Esophagus (tissue), 2 donors: Measurements from ENCODE around the gene AIFM3. TPM values are rescaled to one million over a fixed set of nuclear protein-coding genes. Genes with fewer than 3 reads are reported as not detected.

Experiments
- H3K27ac ChIP-seq, 2 donors: one replicate each; pipeline ENCODE4 v1.5.1; 2013; ENCODE audit warnings: low read depth in 2 of 2, mild to moderate bottlenecking in 2 of 2, inconsistent platforms in 1 of 2, low read length in 1 of 2, moderate library complexity in 1 of 2
- H3K27me3 ChIP-seq, 2 donors: one replicate each; pipeline ENCODE4 v1.6.1; 2013; ENCODE audit warnings: low read length in 2 of 2, control low read depth in 1 of 2, mild to moderate bottlenecking in 1 of 2; ENCODE audit not compliant: insufficient read depth in 2 of 2, control insufficient read depth in 1 of 2
- H3K36me3 ChIP-seq, 2 donors: one replicate each; pipeline ENCODE4 v1.6.1; 2013; ENCODE audit warnings: low read length in 1 of 2; ENCODE audit not compliant: control insufficient read depth in 2 of 2, insufficient read depth in 2 of 2
- H3K4me1 ChIP-seq, 2 donors: one replicate each; pipeline ENCODE4 v1.6.1; 2013; ENCODE audit warnings: low read length in 1 of 2; ENCODE audit not compliant: control insufficient read depth in 2 of 2, insufficient read depth in 2 of 2
- H3K4me3 ChIP-seq, 2 donors: one replicate each; pipeline ENCODE4 v1.5.1; 2013; ENCODE audit warnings: low read length in 2 of 2, mild to moderate bottlenecking in 2 of 2, low read depth in 1 of 2, moderate library complexity in 1 of 2
- H3K9me3 ChIP-seq, 2 donors: one replicate each; pipeline ENCODE4 v1.6.1; 2013; ENCODE audit warnings: mild to moderate bottlenecking in 2 of 2, low read depth in 1 of 2, low read length in 1 of 2, moderate library complexity in 1 of 2; ENCODE audit not compliant: control insufficient read depth in 2 of 2, insufficient read depth in 1 of 2
- WGBS, 2 donors: extraction: QIAGEN DNeasy Blood & Tissue Kit; methylation state at CpG; one replicate each; pipeline ENCODE4 v1.1.7; 2013; 5-methylcytosine and 5-hydroxymethylcytosine counted together
- polyA plus RNA-seq, 2 donors: library from polyadenylated mRNA; stranded (reverse); fragments of 200-250 nt; gene quantifications; one replicate each; pipeline ENCODE4 v1.2.3, GENCODE V29; 2013
- donor health status: healthy with polysubstance abuse.
- donor health status: Bipolar disorder and iron deficiency.

The AIFM3 gene, protein sequence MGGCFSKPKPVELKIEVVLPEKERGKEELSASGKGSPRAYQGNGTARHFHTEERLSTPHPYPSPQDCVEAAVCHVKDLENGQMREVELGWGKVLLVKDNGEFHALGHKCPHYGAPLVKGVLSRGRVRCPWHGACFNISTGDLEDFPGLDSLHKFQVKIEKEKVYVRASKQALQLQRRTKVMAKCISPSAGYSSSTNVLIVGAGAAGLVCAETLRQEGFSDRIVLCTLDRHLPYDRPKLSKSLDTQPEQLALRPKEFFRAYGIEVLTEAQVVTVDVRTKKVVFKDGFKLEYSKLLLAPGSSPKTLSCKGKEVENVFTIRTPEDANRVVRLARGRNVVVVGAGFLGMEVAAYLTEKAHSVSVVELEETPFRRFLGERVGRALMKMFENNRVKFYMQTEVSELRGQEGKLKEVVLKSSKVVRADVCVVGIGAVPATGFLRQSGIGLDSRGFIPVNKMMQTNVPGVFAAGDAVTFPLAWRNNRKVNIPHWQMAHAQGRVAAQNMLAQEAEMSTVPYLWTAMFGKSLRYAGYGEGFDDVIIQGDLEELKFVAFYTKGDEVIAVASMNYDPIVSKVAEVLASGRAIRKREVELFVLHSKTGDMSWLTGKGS
- polyA plus RNA-seq, result 1 to 10 TPM; 1.1 to 1.7 TPM

DNA sequence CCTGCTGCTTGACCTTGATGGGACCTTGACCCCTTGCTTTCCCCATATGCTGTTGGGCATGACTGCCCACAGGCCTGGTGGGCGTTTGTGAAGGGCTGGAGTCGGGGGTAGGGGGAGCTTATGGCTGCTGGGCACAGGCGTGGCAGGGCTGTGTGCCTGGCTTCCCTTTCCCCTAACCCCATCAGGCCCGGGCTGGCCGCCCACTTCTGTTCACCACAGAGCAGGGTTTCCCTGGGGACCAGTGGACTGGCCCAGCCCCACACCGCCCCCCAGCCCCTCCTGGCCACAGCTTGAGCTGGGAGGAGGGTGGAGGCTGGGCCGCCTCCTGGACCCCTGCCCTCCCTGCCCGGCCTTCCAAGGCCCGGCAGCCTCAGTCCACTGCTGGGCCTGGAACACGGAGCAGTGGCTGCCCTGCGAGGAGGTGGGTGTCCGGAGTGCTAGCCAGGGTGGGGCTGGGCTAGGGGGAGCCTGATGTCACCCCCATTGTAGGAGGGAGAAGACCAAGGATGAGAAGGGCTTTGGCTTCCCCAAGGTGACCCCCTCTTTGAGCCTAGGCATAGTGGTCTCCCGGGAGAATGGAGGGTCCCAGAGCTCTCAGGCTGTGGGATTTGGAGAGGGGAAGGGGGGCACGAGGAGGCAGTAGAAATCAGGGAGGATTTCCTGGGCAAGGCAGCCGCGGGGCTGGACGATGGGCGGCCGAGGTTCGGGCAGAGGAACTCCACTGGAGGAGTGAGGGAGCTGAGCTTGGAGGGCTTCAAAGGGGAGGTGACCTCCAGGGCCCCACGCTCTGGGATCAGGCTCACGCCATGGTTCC is at the start of gene AIFM3:
TSS of gene AIFM3 (plus strand) at position 373 of the 814 bp plus-strand sequence. CDS start 690 bp downstream, outside the sequence.
- peaks cover 0 to 9% of the 10 kb centered on the region in 2 donors for H3K4me1 ChIP-seq
- no peaks in the 10 kb centered on the region for H3K36me3 ChIP-seq
- no peak within 1 kb of the TSS for H3K4me3 ChIP-seq
- no peaks in the 10 kb centered on the region for H3K9me3 ChIP-seq
- H3K27ac ChIP-seq, result no peak within 1 kb of the TSS
- WGBS, 2 donors, result 62 to 65% methylated on average over 21 to 22 of the region's 22 CpGs
- no peaks in the 10 kb centered on the region for H3K27me3 ChIP-seq

DNA sequence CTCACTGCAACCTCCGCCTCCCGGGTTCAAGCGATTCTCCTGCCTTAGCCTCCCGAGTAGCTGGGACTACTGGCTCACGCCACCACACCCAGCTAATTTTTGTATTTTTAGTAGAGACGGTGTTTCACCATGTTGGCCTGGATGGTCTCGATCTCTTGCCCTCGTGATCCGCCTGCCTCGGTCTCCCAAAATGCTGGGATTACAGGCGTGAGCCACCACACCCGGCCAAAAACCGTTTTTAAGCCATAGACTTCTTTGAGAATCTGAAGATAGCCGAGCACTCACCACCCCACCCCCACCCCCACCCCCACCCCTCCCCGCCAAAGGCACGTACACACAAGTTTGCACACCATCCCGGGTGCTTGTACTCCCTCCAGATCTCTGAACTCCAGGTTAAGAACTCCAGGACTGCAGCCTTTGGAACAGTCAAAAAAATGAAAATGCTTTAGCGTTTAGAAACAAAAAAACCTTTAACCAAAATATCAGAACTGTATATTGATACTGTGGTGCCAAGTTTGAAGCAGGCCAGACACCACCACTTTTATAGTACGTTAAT is 48.3 kb upstream of the AIFM3 start:
- H3K4me1 ChIP-seq, result peaks cover 2 to 3% of the 10 kb centered on the region in 2 donors
- H3K27ac ChIP-seq, result peak overlapping the region; percentile 41 to 53
- no peaks in the 10 kb centered on the region for H3K36me3 ChIP-seq
- H3K27me3 ChIP-seq, result no peaks in the 10 kb centered on the region
- no peaks in the 10 kb centered on the region for H3K9me3 ChIP-seq
- 1% methylated on average over 18 to 19 of the region's 19 CpGs for WGBS, 2 donors
- H3K4me3 ChIP-seq, result peak overlapping the region; percentile 96 to 100

DNA sequence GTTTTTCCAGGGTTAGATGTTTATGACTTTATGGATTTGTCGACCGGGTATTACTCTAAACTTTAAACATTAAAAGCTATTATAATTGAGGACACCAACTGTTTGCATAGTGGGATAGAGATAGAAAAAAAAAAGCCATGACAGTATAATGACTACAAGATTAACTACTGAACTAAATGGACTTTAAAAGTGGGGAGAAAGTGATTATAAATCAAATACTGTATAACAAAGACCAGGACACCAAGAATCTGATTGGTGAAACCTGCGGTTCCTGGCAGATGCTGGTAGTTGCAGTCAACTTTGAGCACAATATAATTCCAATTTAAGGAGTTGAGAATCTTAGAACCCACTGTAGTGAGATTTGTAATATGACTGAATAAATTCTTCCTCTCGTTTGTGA is 47.3 kb upstream of the AIFM3 start:
- peak overlapping the region in 1 of 2 donors; percentile 96 for H3K4me3 ChIP-seq
- H3K27me3 ChIP-seq, result no peaks in the 10 kb centered on the region
- H3K9me3 ChIP-seq, result no peaks in the 10 kb centered on the region
- no peaks in the 10 kb centered on the region for H3K36me3 ChIP-seq
- H3K27ac ChIP-seq, result no peak overlapping the region
- peaks cover 2 to 3% of the 10 kb centered on the region in 2 donors for H3K4me1 ChIP-seq
- 5 to 6% methylated on average over 4 of the region's 4 CpGs for WGBS, 2 donors

DNA sequence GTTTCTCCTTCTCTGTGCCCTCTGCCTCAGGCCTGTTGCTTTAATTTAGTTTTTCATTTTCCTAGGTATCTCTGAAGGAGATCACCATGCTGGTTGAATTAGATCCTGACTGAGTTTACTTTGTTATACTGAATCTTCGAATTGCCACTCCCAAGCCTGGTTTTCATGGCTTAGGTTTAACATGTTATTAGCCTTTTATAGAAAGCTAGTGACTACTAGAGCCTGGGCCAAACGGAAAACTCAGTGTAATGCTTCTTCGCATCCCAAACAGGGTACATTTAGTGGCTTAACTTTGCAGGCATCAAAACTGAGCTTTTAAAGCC is 46.2 kb upstream of the AIFM3 start:
- H3K27me3 ChIP-seq, result no peaks in the 10 kb centered on the region
- H3K9me3 ChIP-seq, result no peaks in the 10 kb centered on the region
- WGBS, 2 donors, result 29 to 36% methylated on average over 3 of the region's 3 CpGs
- H3K4me1 ChIP-seq, result peaks cover 2 to 3% of the 10 kb centered on the region in 2 donors
- no peaks in the 10 kb centered on the region for H3K36me3 ChIP-seq
- H3K4me3 ChIP-seq, result peak overlapping the region; percentile 16 to 96
- H3K27ac ChIP-seq, result peak overlapping the region; percentile 30 to 56

DNA sequence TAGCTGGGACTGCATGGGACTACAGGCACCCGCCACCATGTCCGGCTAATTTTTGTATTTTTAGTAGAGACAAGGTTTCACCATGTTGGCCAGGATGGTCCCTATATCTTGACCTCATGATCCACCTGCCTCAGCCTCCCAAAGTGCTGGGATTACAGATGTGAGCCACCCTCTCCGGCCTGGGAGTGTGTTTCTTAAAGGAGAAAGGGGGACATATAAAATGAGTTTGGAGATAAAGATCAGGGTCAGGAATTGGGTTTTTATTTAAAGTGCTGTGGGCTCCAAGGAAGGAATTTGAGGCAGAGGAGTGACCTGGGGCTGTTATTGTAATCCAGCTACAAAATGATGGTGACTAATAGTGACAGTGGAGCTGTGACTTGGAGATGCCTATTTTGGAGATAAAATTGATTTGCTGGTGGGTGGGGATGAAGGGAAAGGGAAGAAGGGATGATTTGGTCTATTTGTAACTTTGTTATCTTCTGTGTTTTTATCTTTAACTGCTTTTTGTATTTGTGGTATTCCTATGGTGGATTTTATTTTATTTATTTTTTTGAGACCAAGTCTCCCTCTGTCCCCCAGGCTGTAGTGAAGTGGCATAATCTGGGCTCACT is 44.8 kb upstream of the AIFM3 start:
- H3K4me3 ChIP-seq, result no peak overlapping the region
- no peaks in the 10 kb centered on the region for H3K36me3 ChIP-seq
- no peaks in the 10 kb centered on the region for H3K27me3 ChIP-seq
- H3K9me3 ChIP-seq, result no peaks in the 10 kb centered on the region
- peaks cover 2 to 7% of the 10 kb centered on the region in 2 donors for H3K4me1 ChIP-seq
- no peak overlapping the region for H3K27ac ChIP-seq
- 79 to 83% methylated on average over 3 of the region's 3 CpGs for WGBS, 2 donors

DNA sequence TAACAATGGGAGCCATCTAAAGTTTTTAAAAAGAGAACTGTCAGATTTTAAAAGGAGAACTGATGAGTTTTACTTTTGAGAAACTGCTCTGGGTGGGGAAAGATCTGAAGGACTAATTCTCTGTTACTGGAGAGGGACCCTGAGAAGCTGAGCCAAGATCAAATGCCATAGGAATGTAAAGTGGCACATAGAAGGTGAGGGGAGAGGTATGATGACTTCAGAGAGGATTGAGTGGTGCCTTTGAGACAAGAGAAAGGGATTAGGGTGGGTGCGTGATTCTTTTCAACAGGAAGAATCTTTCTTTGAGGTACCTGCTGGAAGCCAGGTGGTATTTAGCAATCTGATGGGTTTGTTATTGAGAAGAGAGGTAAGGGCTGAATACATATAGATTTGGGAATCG is 40.8 kb upstream of the AIFM3 start:
- no peaks in the 10 kb centered on the region for H3K36me3 ChIP-seq
- no peaks in the 10 kb centered on the region for H3K9me3 ChIP-seq
- WGBS, 2 donors, result 80 to 81% methylated on average over 2 of the region's 2 CpGs
- no peak overlapping the region for H3K27ac ChIP-seq
- H3K4me3 ChIP-seq, result no peak overlapping the region
- no peaks in the 10 kb centered on the region for H3K27me3 ChIP-seq
- H3K4me1 ChIP-seq, result peaks cover 0 to 6% of the 10 kb centered on the region in 2 donors

DNA sequence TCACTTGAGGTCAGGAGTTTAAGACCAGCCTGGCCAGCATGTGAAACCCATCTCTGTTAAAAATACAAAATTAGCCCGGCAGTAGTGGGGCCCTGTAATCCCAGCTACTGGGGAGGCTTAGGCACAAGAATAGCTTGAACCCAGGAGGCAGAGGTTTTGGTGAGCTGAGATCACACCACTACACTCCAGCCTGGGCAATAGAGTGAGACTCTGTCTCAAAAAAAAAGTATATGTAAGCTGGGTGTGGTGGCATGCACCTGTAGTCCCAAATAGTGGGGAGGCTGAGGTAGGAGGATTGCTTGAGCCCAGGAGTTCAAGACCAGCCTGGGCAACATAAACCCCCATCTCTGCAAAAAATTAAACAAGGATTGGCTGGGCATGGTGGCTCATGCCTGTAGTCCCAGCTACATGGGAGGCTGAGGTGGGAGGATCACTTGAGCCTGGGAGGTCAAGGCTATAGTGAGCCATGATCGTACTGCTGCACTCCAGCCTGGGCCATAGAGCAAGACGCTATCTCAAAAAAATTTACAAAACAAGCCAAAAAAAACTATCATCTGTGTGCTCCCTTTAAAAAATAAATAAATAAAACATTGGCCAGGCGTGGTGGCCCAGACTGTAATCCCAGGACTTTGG is 39.0 kb upstream of the AIFM3 start:
- Histone ChIP-seq H3K36me3 (no peaks in the 10 kb centered on the region), H3K9me3 (no peaks in the 10 kb centered on the region), H3K4me3 (no peak overlapping the region), H3K27me3 (no peaks in the 10 kb centered on the region), H3K4me1 (peaks cover 0 to 6% of the 10 kb centered on the region in 2 donors), H3K27ac (no peak overlapping the region)
- 80 to 84% methylated on average over 4 of the region's 4 CpGs for WGBS, 2 donors

DNA sequence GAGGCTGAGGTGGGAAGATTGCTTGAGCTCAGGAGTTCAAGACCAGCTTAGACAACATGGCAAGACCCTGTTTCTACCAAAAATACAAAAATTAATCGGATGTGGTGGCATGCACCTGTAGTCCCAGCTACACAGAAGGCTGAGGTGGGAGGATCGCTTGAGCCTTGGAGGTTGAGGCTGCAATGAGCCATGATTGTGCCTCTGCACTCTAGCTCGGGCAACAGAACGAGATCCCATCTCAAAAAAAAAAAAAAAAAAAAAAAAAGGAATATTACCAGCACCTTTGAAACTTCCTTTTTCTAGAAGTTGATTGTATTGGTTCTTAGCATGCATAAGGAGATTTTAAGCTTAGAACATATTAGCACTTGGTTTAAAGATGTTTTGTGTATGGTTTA is 38.5 kb upstream of the AIFM3 start:
- Histone ChIP-seq H3K27me3 (no peaks in the 10 kb centered on the region), H3K4me1 (peaks cover 0 to 6% of the 10 kb centered on the region in 2 donors), H3K27ac (no peak overlapping the region), H3K36me3 (no peaks in the 10 kb centered on the region), H3K4me3 (no peak overlapping the region), H3K9me3 (no peaks in the 10 kb centered on the region)
- WGBS, 2 donors, result 89 to 91% methylated on average over 4 of the region's 4 CpGs

DNA sequence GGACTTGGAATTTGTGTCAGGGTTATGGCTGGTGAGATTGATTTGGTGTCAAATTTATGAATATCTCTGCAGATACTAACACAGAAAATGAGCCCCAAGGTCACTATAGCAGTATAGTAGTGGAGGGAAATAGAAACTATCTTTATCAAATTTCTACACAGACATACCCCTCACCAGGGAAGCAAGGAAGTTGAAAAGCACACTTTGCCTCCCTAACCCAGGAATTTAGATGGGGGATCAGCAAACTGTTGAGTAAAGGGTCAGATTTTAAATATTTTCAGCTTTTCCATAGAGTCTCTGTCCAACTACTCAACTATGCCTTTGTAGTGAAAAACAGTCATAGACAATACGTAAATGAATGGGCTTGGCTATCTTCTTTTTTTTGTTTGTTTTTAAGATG is 37.1 kb upstream of the AIFM3 start:
- peaks cover 0 to 4% of the 10 kb centered on the region in 2 donors for H3K36me3 ChIP-seq
- WGBS, 2 donors, result 96 to 98% methylated on average over 1 of the region's 1 CpG
- H3K27ac ChIP-seq, result no peak overlapping the region
- H3K4me1 ChIP-seq, result peaks cover 0 to 6% of the 10 kb centered on the region in 2 donors
- H3K9me3 ChIP-seq, result no peaks in the 10 kb centered on the region
- no peak overlapping the region for H3K4me3 ChIP-seq
- H3K27me3 ChIP-seq, result no peaks in the 10 kb centered on the region
